Germinal center (tissue), 1 donor: ENCODE data around the gene ARHGAP18.
"Not testable (repeated sequence)": the region's sequence is repeated elsewhere in the genome, so short reads cannot be mapped to it uniquely, and the experiment has no call there.

Experiments
- DNase-seq: peaks from one replicate; pipeline ENCODE4 v3.0.0; 2012; ENCODE audit warnings: mixed read lengths, low spot score

Gene ARHGAP18

DNA sequence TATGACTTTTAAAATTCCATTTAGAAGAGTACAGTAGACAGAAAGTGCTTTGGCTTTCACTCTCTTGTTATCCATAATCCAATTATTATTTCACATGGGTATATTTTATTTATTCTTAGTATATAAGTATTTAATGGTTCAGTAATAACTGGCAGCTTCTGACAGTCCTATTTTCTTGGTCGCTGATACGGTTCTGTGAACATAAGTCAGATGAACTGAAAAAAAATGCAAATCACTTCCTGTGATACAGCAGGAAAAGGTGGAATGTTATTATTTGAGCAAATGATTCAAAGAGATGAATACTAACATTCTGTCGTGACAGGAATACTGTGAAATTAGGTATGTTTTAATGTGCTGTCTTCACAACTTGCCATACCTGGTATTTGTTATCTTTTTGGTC is 132.3 kb downstream of the ARHGAP18 start:
- DNase-seq, result no peak

DNA sequence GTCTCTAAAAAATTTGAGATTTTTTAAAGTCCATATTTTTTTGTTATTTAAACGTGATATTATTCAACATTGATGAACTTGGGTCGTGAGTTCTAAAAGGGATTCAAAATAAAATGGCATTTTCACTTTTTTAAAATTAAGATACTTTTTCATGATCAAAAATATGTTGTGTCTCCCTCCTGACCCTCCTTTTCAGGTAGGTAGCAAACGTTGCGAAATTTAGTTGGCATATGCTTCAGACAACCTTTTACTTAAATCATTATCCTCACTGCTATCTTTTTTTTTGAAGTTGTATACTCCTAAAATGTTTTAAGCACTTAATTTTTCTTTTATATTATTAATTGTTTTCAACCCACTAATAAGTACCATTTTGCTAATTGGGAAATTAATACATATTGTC is 133.5 kb downstream of the ARHGAP18 start:
- DNase-seq, result no peak

DNA sequence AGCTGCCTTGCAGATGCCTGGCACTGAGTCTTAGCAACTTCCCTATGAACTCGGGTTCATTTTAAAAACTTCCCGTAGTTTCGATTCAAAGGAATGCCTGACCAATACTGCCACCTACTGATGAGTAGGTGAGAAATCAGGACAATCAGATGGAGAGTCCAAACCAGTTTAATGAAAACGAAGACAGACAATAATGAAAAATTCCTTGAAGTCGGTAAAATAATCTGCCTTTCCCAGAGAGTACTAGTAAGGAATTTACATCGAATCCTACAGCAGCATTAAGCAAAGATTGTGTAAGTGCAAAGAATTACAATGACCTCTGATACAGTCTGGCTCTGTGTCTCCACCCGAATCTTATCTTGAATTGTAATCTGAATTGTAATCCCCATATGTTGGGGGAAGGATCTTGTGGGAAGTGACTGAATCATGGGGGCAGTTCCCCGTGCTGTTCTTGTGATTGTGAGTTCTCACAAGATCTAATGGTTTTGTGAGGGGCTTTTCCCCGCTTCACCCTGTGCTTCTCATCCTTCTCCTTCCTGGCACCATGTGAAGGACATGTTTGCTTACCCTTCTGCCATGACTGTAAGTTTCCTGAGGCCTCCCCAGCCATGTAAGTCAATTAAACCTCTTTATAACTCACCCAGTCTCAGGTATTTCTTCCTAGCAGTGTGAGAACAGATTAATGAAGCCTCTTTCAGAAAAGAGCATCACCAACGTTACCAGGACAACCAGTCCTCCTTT is 134.4 kb downstream of the ARHGAP18 start:
- DNase-seq, result peak; percentile 4

DNA sequence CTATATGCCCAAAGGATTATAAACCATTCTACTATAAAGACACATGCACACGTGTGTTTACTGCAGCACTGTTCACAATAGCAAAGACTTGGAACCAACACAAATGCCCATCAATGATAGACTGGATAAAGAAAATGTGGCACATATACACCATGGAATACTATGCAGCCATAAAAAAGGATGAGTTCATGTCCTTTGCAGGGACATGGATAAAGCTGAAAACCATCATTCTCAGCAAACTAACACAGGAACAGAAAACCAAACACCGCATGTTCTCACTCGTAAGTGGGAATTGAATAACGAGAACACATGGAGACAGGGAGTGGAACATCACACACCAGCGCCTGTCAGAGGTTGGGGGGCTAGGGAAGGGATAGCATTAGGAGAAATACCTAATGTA is 135.4 kb downstream of the ARHGAP18 start:
- DNase-seq, result not testable (repeated sequence)

DNA sequence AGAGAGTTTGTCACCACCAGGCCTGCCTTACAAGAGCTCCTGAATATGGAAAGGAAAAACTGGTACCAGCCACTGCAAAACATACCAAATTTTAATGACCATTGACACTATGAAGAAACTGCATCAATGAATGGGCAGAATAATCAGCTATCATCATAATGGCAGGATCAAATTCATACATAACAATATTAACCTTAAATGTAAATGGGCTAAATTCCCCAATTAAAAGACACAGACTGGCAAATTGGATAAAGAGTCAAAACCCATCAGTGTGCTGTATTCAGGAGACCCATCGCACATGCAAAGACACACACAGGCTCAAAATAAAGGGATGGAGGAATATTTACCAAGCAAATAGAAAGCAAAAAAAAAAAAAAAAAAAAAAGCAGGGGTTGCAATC is 139.0 kb downstream of the ARHGAP18 start:
- not testable (repeated sequence) for DNase-seq

DNA sequence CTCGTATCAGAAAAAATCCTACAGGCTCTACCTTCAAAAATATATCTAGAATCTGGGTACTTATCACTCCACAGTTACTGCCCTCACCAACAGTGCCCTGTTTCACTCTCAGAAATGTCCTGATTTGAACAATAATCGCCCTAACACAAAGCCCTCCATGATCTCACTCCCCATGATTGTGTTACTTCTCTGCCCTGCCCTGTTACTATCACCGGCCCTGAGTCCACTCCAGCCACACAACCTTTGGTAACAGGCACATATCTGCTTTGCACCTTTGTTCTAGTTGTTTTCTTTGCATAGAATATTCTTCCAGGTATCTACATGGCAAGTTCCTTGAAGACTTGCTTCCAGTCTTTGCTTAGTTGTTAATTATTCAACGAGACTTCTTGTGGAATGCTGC is 142.0 kb downstream of the ARHGAP18 start:
- DNase-seq, result no peak

DNA sequence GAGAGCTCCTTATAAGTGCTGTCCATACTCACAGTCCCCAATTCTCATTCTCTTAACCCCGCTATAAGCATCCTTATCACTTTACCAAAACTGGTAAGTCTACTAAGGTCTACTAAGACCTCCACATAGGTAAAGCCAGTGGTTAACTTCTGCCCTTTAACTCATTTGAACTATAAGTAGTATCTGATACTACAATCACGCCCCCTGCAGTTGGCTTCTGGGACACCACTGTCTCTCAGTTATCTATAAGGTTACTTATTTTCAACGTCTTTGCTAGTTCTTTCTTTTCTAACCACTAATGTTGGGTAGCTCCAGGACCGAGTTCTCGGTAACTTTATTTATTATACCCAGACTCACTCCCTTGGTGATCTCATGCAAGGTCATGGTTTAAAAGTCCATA is 142.6 kb downstream of the ARHGAP18 start:
- no peak for DNase-seq

DNA sequence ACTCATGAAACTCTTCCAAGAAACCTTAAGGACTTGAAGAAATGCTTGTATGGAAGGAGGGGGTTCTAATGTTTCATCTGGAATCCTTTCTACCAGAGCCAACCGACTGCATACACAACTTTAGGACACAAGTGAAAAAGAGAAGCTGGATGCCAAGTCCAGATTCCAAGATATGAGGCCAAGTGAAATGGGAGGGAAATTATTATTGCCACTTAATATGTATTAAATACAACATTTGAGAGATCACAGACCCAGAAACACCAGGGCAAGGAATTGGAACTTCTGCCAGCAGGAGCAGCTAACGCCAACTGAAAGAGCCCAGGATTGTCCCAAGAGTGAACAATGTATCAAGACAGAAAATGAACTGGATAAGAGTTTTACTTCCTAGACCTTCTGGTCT is 144.2 kb downstream of the ARHGAP18 start:
- DNase-seq, result no peak

DNA sequence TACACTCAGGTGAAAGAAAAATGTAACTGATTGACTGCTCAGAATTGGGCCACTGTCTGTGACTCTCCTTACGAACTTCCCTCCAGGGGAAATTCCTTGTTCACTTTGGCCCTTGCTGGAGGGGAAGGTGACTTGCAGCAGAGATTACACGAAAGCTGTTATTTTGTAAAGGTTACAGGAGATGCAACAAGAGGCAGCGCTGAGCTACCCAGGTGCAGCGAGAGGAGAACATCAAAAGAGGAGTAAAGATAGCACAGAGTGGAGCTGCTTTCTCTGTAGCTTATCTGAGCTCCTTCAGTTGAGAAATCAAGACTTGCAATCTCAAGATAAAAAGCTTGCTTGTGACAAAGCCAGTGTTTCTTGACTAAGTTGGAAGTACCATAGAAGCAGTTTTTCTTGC is 144.6 kb downstream of the ARHGAP18 start:
- DNase-seq, result no peak

DNA sequence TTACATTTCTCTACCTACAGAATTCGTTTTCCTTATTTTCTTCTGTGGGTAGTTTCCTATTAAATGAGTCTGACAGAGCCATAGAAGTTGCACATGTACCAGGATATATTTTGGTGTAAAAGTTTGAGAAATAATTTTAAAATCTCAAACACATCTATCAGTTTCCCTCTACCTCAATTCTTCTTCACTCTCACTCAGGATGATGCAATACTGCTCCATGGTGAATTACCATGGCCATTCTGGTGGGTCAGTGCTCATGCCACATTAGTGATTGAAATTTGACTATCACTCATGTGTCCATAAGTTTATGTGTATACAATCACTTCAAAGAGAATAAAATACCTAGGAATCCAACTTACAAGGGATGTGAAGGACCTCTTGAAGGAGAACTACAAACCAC is 151.7 kb downstream of the ARHGAP18 start:
- no peak for DNase-seq

DNA sequence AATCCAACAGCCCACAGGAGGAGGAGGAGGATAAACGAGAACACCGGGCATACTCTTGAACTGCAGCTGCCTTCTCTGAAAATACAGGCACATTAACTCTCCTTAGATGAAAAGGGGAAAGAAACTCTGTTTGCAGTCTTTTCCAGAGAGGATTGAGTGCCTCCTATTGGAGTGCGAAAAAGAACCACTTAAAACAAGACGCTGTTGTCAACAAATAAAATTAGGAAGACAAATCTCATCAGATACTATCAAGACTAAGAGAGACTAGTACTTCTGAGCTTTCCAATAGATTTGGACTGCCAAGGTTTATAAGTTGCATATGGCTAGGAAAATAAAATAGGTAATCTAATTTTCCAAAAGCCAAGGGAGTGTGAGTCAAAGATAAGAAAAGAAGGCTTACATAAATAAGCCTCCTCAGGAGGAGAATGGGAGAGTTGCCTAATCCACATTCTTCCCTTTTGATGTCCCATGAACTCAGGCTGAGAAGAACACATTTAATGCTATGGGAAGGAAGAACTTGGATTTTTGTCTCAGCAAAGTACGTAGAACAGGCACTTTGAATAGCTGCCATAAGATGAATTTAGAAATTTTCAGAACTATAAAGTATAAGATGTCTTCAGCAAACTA is 154.7 kb downstream of the ARHGAP18 start:
- DNase-seq, result no peak

DNA sequence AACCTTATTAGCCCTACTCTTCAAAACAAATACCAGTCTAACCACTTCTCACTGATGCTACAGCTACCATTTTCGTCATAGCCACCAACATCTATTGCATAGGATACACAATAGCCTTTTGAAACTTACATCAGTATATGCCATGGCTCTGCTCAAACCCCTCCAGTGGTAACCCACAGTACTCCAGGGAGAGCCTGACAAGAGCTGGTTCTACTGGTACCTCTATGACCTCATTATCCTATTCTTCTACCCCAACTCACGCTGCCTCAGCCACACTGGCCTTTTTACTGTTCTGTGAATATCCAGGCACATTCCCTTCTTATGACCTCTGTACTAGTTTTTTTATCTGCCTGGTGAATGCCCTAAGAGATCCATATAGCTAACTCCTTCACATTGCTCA is 157.6 kb downstream of the ARHGAP18 start:
- no peak for DNase-seq

DNA sequence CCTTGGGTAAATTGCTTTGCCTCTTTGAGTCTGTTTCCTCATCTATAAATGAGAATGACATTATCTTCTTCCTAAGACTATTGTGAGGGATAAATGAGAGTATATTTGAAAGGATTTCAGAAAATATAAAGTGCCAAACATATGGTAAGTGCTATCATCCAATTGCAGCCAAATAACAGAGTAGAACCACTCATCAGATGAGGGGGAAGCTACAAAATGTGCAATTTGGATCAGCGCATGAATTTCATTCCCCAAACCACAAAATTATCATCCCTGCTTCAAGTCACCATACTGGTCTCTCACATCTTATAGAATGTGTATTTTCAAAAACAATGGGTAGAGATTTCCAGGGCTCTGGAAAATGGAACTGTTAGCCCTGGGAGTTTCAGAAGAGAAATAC is 158.5 kb downstream of the ARHGAP18 start:
- DNase-seq, result no peak

DNA sequence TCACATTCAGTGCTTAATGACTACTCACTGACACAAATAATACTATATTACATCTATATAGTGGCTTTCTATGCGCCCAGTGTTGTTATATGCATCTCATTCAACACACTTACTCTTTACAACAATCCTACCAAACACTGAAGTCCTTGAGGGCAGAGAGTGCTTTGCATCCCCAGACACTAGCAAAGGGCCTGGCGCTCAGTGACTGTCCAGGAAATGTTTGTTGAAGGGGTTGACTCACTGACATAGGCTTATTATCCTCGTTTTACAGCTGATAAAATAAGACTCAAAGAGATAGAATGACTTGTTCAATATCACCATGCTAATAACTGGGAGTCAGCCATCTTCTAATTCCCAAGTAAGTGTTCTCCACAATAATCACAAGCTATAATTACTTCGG is 163.3 kb downstream of the ARHGAP18 start:
- DNase-seq, result no peak

DNA sequence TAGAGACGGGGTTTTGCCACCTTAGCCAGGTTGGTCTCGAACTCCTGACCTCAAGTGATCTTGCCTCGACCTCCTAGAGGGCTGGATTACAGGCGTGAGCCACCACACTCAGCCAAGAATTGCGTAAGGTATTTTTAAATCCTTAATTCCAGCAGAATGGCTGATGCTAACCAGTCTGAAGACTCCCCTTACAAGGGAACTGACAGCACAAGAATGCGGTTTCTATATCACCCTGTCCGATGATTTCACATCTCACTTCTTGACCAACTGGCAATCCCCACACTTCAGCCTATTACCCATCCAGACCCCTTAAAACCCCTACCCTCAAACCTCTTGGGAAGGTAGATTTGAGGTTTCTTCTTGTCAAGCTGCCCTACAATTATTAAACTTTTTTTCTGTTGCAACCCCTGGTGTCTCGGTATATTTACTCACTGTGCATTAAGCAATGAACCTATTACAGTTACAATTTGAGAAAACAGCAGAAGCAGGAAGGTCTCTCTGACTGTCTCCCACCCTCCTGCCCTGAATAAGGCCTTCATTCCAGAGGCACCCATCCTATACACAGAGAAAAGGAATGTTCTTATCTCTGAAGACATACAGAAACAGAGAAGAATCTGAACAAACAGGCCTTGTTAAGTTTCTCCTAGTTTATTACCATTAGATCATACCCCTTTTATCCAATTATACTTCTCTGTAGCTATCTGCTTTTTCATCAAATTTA is 164.9 kb downstream of the ARHGAP18 start:
- DNase-seq, result no peak

DNA sequence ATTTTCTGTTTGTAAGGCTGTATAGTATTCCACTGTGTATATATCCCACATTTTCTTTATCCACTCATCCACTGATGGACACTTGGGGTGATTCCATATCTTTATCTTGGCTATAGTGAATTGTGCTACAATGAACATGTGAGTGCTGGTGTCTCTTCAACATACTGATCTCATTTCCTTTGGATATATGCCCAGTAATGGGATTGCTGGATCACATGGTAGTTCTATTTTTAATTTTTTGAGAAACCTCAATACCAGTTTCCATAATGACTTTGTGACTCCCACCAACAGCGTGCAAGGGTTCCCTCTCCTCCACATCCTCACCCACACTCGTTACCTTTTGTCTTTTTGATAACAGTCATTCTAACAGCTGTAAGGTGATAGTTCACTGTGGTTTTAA is 166.0 kb downstream of the ARHGAP18 start:
- no peak for DNase-seq

DNA sequence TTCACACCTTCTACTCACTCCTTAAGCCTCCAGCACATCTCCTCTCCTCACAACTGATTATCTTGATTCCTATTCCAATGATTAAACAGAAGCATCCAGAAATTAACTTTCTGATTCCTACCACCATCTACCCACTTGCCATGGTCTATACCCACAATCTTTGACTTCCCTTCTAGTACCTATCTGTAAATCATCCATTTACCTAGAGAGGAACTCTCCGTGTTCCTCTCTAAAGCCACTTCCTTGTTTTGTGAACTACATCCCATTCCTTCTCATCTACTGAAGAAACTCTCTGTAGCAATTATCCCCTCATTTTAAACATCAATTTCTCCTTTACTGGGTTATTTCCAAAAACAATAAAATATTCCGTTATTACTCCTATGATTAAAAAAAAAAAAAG is 167.3 kb downstream of the ARHGAP18 start:
- no peak for DNase-seq

DNA sequence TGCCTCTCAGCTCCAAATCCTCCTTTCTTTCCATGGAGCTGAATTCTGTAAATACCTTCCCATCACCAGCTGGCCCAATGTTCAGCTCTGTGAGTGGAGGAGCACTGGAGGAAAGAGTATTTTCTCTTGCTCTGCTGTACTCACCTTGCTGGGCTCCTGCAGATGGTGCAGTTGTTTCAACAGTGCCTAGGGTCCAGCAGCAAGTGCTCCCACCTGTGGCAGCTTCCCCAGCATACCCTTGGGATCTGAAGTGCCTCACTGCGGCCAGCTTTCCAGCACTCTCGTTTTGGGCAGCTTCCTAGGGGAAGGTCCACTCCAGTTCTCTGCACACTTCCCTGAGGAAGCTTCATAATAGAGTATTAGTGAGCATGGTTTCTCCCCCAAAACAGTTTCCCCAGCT is 170.9 kb downstream of the ARHGAP18 start:
- DNase-seq, result no peak

DNA sequence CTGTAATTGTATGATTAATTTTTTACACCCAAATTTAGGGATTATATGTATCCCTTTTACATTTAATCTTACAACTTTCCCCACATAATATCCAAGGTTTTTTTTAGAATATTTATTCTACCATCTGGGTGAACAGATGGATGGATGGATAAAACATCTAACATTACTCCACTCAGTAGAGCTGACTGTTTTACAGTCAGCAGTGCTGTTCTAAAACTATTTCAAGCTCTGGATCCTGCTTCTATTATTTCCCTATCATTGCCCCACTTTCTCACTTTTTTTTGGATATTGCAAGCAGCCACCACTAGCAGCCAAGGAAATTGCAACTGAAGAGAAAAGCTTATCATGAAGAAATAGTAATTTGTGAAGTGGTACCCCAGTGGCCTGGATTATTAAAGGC is 173.7 kb downstream of the ARHGAP18 start:
- DNase-seq, result no peak

DNA sequence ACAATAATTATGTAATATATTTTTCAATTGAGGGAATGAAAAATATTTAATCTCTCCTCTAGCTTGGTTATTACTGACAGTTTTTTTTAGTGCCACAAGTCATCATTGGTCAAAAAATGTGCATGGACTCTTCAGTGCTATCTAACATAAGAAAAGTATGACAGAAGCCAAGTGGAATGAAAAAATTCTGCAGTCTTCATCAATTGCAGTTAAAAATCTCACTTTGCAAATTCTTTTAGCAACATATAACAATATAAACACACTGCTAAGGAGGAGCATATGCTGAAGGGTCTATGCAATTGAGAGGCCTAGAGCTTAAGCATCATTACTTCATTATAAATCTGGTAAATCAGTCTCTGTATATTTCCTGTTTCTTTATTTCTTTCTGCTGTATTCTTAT is 175.1 kb downstream of the ARHGAP18 start:
- DNase-seq, result no peak
